Activated CD8-positive, alpha-beta T cell treated with anti-CD3 and anti-CD28 coated beads for 36 hours (primary cell): ENCODE results near the gene MBD5. TPM values are rescaled to one million over a fixed set of nuclear protein-coding genes. Genes with fewer than 3 reads are reported as not detected.

Source experiments
- ATAC-seq: fragments of 200-7000 bp; cut with Tn5 transposase; one replicate; pipeline ENCODE4 v1.10.0; 2021; ENCODE audit warnings: mild to moderate bottlenecking, moderate library complexity
- CTCF ChIA-PET: fragments of 350-600 bp; sonication (Branson Sonifier 250); formaldehyde crosslinking; loops from one replicate; lab custom pipeline; 2021; ENCODE audit warnings: antibody characterized with exemption; lab: Charles Lee
- POLR2A ChIA-PET: fragments of 350-600 bp; sonication (Branson Sonifier 250); formaldehyde crosslinking; loops from one replicate; lab custom pipeline; 2021; ENCODE audit warnings: antibody characterized with exemption; lab: Charles Lee
- DNase-seq: peaks from one replicate; pipeline ENCODE4 v3.0.0-alpha.2; 2020
- H3K27ac Mint-ChIP-seq: one replicate; pipeline ENCODE4 v1.8.0; 2021; ENCODE audit warnings: mild to moderate bottlenecking, mixed read lengths
- H3K27me3 Mint-ChIP-seq: one replicate; pipeline ENCODE4 v1.8.0; 2021; ENCODE audit warnings: mixed read lengths
- H3K36me3 Mint-ChIP-seq: one replicate; pipeline ENCODE4 v1.8.0; 2021; ENCODE audit warnings: low read depth, mixed read lengths
- H3K4me1 Mint-ChIP-seq: one replicate; pipeline ENCODE4 v1.8.0; 2021; ENCODE audit warnings: low read depth, mixed read lengths
- H3K4me3 Mint-ChIP-seq: one replicate; pipeline ENCODE4 v1.8.0; 2021; ENCODE audit warnings: mild to moderate bottlenecking, moderate library complexity, mixed read lengths
- H3K9me3 Mint-ChIP-seq: one replicate; pipeline ENCODE4 v1.8.0; 2021; ENCODE audit warnings: mixed read lengths
- intact Hi-C: fragments of 100-400 bp; cut with micrococcal nuclease; formaldehyde crosslinking; loops from one replicate; pipeline ENCODE4 v1.10.0; 2022
- total RNA-seq, 2 experiments: library from RNA; stranded (reverse); gene quantifications; one replicate each; pipeline ENCODE4 v1.2.3, GENCODE V29; 2021
- TF ChIP-seq, protein P1 (sequence below): fragments of 200-600 bp; IDR thresholded peaks from one replicate; pipeline ENCODE4 v1.8.0; 2022; ENCODE audit warnings: antibody characterized with exemption, mild to moderate bottlenecking

The MBD5 gene
- total RNA-seq, 2 experiments from 2014 or later, result 16.6 to 17.9 TPM

DNA sequence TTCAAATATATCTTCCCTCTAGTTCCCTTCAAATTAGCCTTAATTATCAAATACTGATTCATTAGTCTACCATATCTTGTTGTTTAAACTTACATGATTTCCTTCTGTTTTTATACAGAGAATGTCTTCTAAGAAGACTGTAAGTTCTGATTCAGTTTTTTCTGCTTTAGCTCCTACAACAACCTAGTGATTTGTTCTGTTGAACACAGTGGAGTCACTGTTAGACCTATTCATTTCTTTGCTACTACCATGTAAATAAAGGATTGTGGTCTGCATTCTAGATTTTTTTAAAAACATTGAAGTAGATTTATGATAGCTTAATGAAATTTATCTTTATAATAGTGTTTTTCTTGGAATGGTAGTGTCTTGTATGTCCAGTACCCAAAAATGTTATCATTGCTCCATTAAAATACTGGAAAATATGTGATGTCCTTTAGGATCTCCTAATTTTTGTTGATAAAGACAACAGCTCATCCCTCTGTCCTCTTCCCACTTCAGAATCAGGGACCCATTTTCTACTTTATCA lies 146.4 kb downstream of the MBD5 start:
- no peak overlapping the region for H3K27ac Mint-ChIP-seq
- ChIA-PET POLR2A (no interaction called here), CTCF (no interaction called here)
- TF ChIP-seq, protein P1, sequence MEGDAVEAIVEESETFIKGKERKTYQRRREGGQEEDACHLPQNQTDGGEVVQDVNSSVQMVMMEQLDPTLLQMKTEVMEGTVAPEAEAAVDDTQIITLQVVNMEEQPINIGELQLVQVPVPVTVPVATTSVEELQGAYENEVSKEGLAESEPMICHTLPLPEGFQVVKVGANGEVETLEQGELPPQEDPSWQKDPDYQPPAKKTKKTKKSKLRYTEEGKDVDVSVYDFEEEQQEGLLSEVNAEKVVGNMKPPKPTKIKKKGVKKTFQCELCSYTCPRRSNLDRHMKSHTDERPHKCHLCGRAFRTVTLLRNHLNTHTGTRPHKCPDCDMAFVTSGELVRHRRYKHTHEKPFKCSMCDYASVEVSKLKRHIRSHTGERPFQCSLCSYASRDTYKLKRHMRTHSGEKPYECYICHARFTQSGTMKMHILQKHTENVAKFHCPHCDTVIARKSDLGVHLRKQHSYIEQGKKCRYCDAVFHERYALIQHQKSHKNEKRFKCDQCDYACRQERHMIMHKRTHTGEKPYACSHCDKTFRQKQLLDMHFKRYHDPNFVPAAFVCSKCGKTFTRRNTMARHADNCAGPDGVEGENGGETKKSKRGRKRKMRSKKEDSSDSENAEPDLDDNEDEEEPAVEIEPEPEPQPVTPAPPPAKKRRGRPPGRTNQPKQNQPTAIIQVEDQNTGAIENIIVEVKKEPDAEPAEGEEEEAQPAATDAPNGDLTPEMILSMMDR, result no peak
- H3K36me3 Mint-ChIP-seq, result peaks cover 9% of the 10 kb centered on the region
- H3K27me3 Mint-ChIP-seq, result no peaks in the 10 kb centered on the region
- no peaks in the 10 kb centered on the region for H3K9me3 Mint-ChIP-seq
- DNase-seq (no peak), ATAC-seq (no peak)
- H3K4me3 Mint-ChIP-seq, result no peak overlapping the region
- no peaks in the 10 kb centered on the region for H3K4me1 Mint-ChIP-seq
- intact Hi-C loops, result no loop called here

DNA sequence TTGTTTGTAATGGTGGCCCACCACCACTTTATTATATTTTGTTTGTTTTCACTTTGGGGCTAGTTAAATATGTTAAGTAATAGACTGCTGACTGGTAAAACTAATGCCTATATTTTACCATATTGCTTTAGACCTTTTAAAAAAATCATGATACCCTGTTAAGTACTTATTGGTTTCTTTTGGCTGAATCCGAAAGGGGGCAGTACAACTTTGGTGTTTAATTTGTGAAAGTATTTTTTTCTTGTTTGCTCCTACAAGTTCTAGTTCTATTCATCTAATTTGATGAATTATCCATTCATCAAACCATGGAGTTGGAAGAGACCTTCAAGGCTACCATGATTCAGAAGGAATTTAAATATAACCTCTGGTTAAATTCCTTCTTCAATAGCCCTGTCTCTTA lies 147.0 kb downstream of the MBD5 start:
- H3K27me3 Mint-ChIP-seq, result no peaks in the 10 kb centered on the region
- H3K9me3 Mint-ChIP-seq, result no peaks in the 10 kb centered on the region
- ChIA-PET POLR2A (no interaction called here), CTCF (no interaction called here)
- H3K27ac Mint-ChIP-seq, result no peak overlapping the region
- H3K4me1 Mint-ChIP-seq, result no peaks in the 10 kb centered on the region
- TF ChIP-seq, protein P1, result no peak
- intact Hi-C loops, result no loop called here
- ATAC-seq, result no peak
- peaks cover 9% of the 10 kb centered on the region for H3K36me3 Mint-ChIP-seq
- DNase-seq, result no peak
- no peak overlapping the region for H3K4me3 Mint-ChIP-seq

DNA sequence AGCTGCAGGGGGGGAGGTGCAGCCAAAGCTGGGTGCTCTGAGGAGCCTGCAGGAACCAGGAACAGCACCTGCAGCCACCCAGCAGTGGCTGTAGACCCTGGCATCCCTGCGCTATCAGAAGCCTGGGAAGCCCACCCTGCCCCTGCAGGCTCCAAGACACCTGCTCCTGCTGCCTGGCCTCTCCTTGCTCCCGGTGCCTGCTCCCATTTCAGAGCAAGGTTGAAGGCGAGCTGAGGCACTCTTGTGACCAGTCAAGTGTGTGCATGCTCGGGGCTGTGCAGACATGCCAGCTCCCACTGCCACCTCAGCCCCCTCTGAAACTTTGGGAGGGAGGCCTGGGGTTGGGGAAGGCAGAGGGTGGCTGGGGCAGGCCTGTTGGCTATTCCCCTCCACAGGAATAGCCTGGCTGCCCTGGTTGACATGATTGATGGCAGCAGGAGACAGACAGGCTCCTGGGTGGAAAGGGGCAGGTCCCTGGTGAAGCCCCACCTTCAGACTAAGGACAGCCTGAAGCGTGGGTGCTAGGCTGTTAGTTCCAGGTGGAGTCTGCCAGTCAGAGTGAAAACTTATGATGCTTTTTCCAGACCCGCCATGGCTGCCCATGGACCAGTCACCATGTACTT lies 151.4 kb downstream of the MBD5 start:
- DNase-seq, result no peak
- Mint-ChIP-seq H3K4me3 (no peak overlapping the region), H3K9me3 (no peaks in the 10 kb centered on the region), H3K27ac (no peak overlapping the region), H3K36me3 (peaks cover 9% of the 10 kb centered on the region), H3K4me1 (no peaks in the 10 kb centered on the region), H3K27me3 (no peaks in the 10 kb centered on the region)
- POLR2A ChIA-PET, result no interaction called here
- TF ChIP-seq, protein P1, result no peak
- ATAC-seq, result no peak
- CTCF ChIA-PET, result interaction anchor here (1.1 kb wide), 1 partner anchor 182 kb away, joined by 4 read pairs; no protein-coding TSS in a partner anchor
- intact Hi-C loops, result no loop called here

DNA sequence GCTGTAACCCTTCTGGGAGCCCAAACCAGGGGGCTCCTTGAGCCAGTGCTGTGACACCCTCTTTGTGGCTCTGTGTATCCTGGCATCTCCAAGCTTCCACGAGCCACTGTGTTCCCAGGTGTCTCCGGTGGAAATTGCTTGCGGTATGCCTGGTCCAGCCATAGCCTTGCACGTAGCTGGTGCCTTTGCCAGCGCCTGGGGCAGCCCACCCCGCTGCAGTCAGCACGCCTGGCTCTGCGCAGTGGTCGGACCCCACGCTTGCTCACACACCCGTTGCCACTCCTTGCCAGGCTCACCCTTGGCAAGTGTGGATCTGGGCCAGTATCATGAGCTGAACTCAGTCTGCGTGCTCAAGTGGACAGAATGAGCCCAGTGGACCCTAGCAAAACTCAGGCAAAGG lies 152.3 kb downstream of the MBD5 start:
- H3K27ac Mint-ChIP-seq, result no peak overlapping the region
- no peaks in the 10 kb centered on the region for H3K4me1 Mint-ChIP-seq
- H3K36me3 Mint-ChIP-seq, result peaks cover 9% of the 10 kb centered on the region
- no peak for ATAC-seq
- intact Hi-C loops, result no loop called here
- H3K9me3 Mint-ChIP-seq, result no peaks in the 10 kb centered on the region
- no peak for DNase-seq
- POLR2A ChIA-PET, result interaction anchor here (0.7 kb wide), 1 partner anchor 174 kb away, joined by 3 read pairs; no protein-coding TSS in a partner anchor
- no peak overlapping the region for H3K4me3 Mint-ChIP-seq
- TF ChIP-seq, protein P1, result no peak
- H3K27me3 Mint-ChIP-seq, result no peaks in the 10 kb centered on the region
- CTCF ChIA-PET, result interaction anchor here (1.4 kb wide), 1 partner anchor 29 kb away, joined by 3 read pairs; no protein-coding TSS in a partner anchor

DNA sequence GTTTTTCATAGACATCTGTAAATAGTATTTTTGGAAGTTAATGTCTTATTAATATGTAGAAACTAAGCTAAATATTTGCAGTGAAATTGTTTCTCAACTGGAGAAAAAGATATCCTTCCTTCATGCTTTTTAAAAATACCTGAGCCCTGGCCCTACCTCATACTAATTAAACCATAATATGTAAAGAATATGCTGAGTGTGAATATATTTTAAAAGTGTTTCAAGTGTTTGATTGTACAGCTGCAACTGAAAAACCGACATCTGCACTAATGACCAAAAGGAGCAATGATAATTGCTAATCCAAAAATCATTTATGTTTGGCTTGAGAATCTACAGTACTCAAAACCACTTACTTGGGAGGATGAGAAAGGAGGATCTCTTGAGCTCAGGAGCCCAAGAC lies 156.7 kb downstream of the MBD5 start:
- CTCF ChIA-PET, result interaction anchor here (2.0 kb wide), 1 partner anchor 17 kb away, joined by 5 read pairs; no protein-coding TSS in a partner anchor
- DNase-seq, result no peak
- Mint-ChIP-seq H3K36me3 (peaks cover 9% of the 10 kb centered on the region), H3K27me3 (no peaks in the 10 kb centered on the region), H3K9me3 (no peaks in the 10 kb centered on the region), H3K4me3 (no peak overlapping the region), H3K27ac (no peak overlapping the region), H3K4me1 (peaks cover under 1% of the 10 kb centered on the region)
- POLR2A ChIA-PET, result no interaction called here
- TF ChIP-seq, protein P1, result no peak
- ATAC-seq, result no peak
- intact Hi-C loops, result no loop called here
